ENCODE data around the gene ARMH2.
"Not testable (repeated sequence)": the region's sequence is repeated elsewhere in the genome, so short reads cannot be mapped to it uniquely, and the experiment has no call there.

The ARMH2 gene

GRCh38 chr6:24764833-24765828, 33.6 kb downstream of the ARMH2 start:
- DNase-seq (ENCODE audit: low spot score), result not testable (repeated sequence)

- no peak for DNase-seq (ENCODE audit: low spot score)
Measured at GRCh38 chr6:24763578-24763977, 35.1 kb downstream of the ARMH2 start.

- no peak for DNase-seq (ENCODE audit: low spot score)
Measured at GRCh38 chr6:24761851-24762250, 36.9 kb downstream of the ARMH2 start.

GRCh38 chr6:24761193-24761835, 37.4 kb downstream of the ARMH2 start:
- no peak for DNase-seq (ENCODE audit: low spot score)

- DNase-seq (ENCODE audit: low spot score), result no peak
Measured at GRCh38 chr6:24760210-24760609, 38.5 kb downstream of the ARMH2 start.

- DNase-seq (ENCODE audit: low spot score), result no peak
Measured at GRCh38 chr6:24759718-24760117, 39.0 kb downstream of the ARMH2 start.

GRCh38 chr6:24757611-24758010, 41.1 kb downstream of the ARMH2 start:
- DNase-seq (ENCODE audit: low spot score), result no peak

GRCh38 chr6:24755279-24755678, 43.4 kb downstream of the ARMH2 start:
- DNase-seq (ENCODE audit: low spot score), result no peak

GRCh38 chr6:24754378-24754777, 44.3 kb downstream of the ARMH2 start:
- not testable (repeated sequence) for DNase-seq (ENCODE audit: low spot score)

GRCh38 chr6:24753545-24753944, 45.2 kb downstream of the ARMH2 start:
- no peak for DNase-seq (ENCODE audit: low spot score)

GRCh38 chr6:24752917-24753492, 45.7 kb downstream of the ARMH2 start:
- DNase-seq (ENCODE audit: low spot score), result no peak

- DNase-seq (ENCODE audit: low spot score), result no peak
Measured at GRCh38 chr6:24752503-24752902, 46.2 kb downstream of the ARMH2 start.

GRCh38 chr6:24750878-24751277, 47.8 kb downstream of the ARMH2 start:
- DNase-seq (ENCODE audit: low spot score), result not testable (repeated sequence)

- no peak for DNase-seq (ENCODE audit: low spot score)
Measured at GRCh38 chr6:24749297-24749696, 49.4 kb downstream of the ARMH2 start.

Data from ecto neural progenitor cell (in vitro differentiated cells).